SHP77 treated with DMSO at 0.1 percent for 48 hours (cell line): ENCODE measurements around the gene LIMK2.

ENCODE experiments used
- DNase-seq: peaks from one replicate; lab custom pipeline; 2025; lab: John Stamatoyannopoulos, UW

LIMK2 gene

DNA sequence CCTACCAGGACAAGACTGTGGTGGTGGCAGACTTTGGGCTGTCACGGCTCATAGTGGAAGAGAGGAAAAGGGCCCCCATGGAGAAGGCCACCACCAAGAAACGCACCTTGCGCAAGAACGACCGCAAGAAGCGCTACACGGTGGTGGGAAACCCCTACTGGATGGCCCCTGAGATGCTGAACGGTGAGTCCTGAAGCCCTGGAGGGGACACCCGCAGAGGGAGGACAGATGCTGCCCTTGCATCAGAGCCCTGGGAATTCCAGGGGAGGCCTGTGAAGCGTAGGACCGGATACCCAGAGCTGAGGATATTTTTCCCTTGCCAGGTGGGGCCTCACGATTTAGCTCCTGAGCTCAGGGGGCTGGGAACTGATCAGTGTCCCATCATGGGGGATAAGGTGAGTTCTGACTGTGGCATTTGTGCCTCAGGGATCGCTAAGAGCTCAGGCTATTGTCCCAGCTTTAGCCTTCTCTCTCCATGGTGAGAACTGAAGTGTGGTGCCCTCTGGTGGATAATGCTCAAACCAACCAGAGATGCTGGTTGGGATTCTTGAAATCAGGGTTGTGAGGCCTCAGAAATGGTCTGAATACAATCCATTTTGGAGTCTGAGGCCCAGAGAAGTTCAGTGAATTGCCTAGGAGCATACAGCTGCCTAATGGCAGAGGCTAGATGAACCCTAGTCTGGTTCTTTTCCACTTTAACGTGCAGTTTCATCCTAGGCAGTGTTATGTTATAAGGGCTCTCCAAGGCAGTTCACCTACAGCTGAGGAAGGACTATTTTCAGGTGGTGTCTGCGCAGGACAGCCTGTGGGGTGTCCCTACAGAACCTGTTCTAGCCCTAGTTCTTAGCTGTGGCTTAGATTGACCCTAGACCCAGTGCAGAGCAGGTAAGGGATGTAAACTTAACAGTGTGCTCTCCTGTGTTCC is 60.7 kb downstream of the LIMK2 start:
- no peak for DNase-seq

DNA sequence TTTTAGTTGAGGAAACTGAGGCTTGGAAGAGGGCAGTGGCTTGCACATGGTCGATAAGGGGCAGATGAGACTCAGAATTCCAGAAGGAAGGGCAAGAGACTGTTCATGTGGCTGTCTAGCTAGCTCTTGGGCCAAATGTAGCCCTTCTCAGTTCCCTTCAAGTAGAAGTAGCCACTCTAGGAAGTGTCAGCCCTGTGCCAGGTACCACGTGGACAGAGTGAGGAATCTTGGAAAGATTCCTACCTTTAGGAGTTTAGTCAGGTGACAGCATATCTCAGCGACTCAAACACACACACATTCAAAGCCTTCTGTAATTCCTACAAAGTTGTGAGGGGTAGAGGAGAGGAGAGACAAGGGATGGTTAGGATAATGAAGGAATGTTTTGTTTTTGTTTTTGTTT is 61.9 kb downstream of the LIMK2 start:
- no peak for DNase-seq

DNA sequence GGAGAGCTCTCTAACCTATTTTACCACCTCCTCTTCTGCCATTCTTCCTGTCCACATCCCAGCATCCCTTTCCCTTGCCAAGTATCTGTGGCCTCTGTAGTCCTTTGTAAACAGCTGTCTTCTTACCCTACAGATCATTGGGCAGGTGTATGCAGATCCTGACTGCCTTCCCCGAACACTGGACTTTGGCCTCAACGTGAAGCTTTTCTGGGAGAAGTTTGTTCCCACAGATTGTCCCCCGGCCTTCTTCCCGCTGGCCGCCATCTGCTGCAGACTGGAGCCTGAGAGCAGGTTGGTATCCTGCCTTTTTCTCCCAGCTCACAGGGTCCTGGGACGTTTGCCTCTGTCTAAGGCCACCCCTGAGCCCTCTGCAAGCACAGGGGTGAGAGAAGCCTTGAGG is 62.9 kb downstream of the LIMK2 start:
- no peak for DNase-seq

DNA sequence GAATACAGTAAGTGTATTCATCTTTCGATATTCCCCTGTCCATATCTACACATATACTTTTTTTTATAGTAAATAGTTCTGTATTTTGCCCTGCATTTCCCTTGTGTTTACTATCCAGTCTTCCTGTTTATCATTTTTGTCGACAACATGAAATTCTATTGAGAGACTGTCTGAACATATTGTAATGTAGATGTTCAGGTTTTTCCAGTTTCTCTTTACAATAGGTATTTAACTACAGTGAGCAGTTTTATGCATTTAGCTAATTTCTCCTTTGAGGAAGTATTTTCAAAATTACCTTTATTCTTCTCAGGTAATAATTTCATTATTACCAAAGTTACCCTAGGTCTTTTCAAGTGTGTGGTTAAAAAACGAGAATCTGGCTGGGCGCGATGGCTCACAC is 63.5 kb downstream of the LIMK2 start:
- DNase-seq = no peak

DNA sequence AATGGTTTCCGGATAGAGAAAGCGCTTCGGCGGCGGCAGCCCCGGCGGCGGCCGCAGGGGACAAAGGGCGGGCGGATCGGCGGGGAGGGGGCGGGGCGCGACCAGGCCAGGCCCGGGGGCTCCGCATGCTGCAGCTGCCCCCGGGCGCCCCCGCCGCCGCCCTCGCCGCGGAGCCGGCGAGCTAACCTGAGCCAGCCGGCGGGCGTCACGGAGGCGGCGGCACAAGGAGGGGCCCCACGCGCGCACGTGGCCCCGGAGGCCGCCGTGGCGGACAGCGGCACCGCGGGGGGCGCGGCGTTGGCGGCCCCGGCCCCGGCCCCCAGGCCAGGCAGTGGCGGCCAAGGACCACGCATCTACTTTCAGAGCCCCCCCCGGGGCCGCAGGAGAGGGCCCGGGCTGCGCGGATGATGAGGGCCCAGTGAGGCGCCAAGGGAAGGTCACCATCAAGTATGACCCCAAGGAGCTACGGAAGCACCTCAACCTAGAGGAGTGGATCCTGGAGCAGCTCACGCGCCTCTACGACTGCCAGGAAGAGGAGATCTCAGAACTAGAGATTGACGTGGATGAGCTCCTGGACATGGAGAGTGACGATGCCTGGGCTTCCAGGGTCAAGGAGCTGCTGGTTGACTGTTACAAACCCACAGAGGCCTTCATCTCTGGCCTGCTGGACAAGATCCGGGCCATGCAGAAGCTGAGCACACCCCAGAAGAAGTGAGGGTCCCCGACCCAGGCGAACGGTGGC is 64.5 kb downstream of the LIMK2 start:
- DNase-seq = no peak

DNA sequence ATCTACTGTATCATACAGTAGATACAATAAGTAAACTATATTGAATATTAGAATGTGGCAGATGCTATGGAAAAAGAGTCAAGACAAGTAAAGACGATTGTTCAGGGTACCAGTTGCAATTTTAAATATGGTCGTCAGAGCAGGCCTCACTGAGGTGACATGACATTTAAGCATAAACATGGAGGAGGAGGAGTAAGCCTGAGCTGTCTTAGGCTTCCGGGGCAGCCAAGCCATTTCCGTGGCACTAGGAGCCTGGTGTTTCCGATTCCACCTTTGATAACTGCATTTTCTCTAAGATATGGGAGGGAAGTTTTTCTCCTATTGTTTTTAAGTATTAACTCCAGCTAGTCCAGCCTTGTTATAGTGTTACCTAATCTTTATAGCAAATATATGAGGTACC is 65.6 kb downstream of the LIMK2 start:
- no peak for DNase-seq

DNA sequence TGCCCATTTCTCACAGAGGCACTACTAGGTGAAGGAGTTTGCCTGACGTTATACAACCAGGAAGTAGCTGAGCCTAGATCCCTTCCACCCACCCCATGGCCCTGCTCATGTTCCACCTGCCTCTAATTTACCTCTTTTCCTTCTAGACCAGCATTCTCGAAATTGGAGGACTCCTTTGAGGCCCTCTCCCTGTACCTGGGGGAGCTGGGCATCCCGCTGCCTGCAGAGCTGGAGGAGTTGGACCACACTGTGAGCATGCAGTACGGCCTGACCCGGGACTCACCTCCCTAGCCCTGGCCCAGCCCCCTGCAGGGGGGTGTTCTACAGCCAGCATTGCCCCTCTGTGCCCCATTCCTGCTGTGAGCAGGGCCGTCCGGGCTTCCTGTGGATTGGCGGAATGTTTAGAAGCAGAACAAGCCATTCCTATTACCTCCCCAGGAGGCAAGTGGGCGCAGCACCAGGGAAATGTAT is 66.1 kb downstream of the LIMK2 start:
- DNase-seq = no peak

DNA sequence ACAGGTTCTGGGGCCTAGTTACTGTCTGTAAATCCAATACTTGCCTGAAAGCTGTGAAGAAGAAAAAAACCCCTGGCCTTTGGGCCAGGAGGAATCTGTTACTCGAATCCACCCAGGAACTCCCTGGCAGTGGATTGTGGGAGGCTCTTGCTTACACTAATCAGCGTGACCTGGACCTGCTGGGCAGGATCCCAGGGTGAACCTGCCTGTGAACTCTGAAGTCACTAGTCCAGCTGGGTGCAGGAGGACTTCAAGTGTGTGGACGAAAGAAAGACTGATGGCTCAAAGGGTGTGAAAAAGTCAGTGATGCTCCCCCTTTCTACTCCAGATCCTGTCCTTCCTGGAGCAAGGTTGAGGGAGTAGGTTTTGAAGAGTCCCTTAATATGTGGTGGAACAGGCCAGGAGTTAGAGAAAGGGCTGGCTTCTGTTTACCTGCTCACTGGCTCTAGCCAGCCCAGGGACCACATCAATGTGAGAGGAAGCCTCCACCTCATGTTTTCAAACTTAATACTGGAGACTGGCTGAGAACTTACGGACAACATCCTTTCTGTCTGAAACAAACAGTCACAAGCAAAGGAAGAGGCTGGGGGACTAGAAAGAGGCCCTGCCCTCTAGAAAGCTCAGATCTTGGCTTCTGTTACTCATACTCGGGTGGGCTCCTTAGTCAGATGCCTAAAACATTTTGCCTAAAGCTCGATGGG is 66.7 kb downstream of the LIMK2 start:
- DNase-seq = no peak

DNA sequence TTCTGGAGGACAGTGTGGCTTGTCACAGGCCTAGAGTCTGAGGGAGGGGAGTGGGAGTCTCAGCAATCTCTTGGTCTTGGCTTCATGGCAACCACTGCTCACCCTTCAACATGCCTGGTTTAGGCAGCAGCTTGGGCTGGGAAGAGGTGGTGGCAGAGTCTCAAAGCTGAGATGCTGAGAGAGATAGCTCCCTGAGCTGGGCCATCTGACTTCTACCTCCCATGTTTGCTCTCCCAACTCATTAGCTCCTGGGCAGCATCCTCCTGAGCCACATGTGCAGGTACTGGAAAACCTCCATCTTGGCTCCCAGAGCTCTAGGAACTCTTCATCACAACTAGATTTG is 67.2 kb downstream of the LIMK2 start:
- DNase-seq = no peak

DNA sequence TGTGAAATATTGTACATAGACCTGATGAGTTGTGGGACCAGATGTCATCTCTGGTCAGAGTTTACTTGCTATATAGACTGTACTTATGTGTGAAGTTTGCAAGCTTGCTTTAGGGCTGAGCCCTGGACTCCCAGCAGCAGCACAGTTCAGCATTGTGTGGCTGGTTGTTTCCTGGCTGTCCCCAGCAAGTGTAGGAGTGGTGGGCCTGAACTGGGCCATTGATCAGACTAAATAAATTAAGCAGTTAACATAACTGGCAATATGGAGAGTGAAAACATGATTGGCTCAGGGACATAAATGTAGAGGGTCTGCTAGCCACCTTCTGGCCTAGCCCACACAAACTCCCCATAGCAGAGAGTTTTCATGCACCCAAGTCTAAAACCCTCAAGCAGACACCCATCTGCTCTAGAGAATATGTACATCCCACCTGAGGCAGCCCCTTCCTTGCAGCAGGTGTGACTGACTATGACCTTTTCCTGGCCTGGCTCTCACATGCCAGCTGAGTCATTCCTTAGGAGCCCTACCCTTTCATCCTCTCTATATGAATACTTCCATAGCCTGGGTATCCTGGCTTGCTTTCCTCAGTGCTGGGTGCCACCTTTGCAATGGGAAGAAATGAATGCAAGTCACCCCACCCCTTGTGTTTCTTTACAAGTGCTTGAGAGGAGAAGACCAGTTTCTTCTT is 67.9 kb downstream of the LIMK2 start:
- DNase-seq = no peak

DNA sequence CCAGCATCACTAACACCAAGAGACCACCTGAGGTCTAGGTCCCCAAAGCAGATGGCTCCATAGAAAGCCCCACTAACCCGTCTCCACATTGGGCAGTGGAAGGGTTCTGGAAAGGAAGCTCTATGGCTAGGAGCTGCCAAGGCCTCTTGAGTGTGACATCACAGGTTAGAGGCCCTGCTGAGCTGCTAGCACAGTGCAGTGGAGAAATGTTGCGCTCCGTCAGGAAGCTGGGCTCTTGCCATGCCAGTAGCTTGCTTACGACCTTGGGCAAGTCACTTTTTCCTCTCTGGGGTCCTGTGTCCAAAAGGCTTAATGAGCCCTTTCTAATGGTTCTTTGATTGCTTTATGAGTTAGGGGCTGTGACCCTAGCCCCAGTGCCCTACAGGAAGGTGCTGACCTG is 69.6 kb downstream of the LIMK2 start:
- no peak for DNase-seq

DNA sequence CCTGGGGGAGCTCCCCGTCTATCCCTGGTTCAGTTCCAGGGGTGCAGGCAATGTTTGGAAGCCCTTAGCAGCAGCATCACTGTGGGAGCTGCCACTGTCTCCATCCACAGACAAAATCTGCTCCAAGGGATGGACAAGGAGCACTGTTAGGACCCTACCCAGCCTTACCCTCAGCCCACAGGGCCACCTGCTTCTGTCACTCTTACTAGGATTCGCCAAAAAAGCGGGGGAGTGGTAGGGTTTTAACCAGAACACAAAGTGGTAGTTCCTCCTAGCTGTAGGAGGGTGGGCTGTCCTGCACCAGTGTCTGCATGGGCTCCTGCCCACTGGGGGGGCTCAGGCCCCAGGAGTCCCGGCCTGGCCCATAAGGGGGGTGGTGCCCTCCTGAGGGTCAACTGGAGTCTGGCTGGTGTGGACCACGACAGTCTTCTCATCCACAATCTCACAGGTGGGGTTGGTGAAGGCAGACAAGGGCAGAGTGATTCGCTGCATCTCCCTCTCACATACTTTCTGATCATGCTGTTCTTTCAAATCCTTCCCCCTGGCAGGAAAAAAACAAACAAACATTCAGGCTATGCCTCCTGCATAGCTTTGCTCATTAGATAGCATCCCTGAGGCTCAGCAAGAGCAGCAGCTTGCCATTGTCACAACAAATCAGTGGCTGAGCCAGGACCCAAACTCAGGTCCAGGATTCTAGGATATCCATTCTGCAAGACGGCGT is 70.8 kb downstream of the LIMK2 start:
- no peak for DNase-seq

DNA sequence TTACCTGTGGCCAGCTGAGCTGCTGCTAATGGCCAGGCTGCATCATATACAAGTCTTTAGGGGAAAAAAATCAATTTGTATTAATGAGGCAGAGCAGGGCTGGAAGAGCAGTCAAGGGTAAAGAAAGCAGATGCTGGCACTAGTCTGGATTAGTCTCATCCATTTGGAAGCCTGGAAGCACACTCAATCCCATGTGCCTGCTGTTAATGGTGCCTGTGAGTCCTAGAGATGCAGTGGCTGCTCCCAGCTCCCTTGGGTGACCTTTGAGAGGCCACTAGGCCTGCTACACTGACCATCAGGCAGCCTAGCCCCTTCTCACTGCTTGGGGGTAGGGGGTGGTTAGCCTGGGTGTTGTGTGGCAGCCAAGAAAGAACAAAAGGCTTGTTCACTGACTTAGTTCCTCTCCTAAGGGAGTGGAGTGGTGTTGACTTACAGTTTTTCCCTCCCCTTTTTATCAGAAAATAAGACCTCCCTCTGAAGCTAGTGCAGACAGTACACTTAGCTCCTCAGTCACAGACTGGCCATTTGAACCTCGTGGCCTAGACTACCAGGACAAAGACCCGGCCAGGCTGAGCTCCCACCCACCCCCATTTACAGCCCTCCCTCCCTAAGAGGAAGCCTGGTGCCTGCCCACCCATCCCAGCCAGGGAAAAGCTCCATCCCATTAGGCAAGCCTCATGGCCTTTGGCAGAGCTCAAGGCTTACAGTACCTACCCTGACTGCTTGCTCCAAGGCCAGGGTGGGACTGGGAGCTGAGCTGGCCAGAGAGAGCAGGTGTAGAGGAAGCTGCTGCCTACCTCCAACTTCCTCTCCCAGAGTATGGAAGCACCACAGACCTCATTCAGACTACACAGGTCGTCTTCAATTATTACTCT is 72.4 kb downstream of the LIMK2 start:
- DNase-seq = no peak

DNA sequence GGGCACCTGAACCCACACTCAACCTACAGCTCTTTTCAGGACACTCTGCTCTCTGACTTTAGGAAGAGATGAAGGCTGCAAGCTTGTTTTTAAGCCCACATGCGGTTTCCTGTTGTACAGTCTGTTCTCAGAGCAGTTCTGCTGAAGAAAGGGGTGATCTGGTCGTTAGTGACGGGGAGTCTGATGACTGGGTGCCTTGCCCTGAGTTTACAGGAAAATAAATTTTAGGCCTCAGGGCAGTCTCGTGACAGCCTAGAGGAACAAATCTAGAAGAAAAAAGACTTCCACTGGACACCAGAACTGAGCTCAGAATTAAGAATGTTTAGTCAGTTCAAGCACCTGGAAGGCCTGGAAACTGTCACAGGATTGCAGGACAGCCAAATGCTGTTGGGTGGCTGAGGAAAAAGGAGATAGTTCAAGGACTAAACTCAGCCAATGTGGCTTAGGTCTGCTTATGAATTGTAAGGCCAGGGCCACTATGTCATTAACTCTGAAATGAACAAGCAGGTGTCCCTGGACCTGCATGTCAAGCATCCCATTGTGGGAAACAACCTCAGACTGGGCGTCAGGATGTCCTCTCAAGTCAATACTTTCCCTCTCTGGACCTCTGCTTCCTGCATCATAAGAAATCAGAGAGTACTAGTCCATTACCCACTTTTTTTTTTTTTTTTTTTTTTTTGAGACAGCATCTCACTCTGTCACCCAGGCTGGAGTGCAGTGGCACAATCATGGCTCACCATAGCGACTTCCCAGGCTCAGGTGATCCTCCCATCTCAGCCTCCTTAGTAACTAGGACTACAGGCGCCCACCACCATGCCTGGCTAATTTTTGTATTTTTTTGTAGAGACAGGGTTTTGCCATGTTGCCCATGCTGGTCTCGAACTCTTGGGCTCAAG is 74.5 kb downstream of the LIMK2 start:
- no peak for DNase-seq

DNA sequence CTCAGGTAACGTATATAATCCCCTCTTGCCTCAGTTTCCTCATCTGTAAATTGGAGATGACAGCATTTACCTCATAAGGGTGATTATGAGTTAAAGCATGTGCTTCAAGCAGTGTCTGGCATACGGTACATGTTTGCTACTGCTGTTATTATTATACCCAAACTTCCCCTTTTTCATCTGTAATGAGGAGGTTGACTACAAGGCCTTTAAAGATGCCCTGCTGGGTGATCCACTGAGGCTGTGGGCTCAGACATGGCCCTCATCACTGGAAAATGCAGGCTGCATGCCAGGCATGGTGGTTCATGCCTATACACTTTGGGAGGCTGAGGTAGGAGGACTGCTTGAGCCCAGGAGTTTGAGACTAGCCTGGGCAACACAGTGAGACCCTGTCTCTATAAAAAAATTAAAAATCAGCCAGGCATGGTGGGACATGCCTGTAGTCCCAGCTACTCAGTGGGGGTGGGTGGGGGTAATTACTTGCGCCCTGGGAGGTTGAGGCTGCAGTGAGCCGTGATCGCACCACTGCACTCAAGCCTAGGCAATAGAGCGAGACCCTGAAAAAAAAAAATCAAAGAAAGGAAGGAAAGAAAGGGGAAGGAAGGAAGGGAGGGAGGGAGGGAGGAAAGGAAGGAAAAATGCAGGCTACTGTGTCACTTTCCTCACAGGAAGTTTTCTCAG is 75.9 kb downstream of the LIMK2 start:
- no peak for DNase-seq

DNA sequence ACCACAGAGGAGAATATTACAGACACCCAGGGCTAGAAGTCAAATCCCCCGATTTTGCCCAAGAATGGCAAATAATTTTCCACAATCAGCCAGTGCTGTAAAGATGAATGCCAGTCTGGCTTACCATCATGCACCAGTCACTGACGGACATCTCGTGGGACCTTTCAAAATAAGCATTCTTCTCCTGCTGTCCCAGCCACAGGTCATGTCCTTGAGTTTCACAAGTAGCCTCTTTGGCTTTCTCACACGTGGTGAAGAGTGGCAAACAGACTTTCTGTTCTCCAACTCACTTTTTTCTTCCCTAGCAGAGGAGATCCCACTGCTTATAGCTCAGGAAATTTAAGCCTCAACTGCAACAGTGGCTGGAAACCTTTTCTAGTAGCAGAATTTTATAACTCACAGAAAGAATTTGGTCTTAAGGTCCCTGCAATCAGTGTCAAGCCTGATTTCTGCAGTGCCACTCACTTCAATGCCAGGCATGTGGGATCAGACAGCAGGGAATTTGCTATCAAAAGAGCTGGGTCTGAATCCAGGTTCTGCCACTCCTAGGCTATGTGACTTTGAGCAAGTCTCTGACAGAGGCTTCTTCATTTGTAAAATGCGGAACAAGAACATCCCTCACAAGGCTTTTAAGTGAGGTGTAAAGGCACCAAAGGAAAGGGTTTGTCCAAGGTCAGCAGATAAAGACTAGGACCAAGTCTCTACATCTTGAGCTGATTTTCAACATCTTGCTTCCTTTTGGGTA is 76.6 kb downstream of the LIMK2 start:
- DNase-seq = no peak

DNA sequence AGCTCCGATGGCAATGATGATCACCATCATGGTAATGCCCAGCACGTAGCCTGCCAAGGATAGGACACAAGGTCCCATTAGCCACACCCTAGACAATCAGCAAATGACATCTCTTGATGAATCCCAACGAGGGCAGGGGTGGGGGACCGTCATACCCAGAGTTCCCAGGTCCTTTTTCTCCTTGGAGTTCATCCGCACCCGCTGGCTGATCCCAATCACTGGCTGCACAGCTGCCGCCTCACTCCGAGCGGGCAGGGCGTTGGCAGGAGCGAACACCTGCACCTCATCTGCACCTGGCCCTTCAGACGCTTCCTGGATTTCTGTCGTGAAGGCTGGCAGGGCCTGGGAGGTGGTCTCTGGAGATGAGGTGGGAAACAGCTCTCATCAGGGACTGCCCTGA is 77.2 kb downstream of the LIMK2 start:
- DNase-seq = peak; percentile 59
